Activated CD4-positive, alpha-beta memory T cell treated with anti-CD3 and anti-CD28 coated beads for 36 hours (primary cell): ENCODE data around the gene MMEL1. TPM values are rescaled to one million over a fixed set of nuclear protein-coding genes. Genes with fewer than 3 reads are reported as not detected.
"Not testable (repeated sequence)": the region's sequence is repeated elsewhere in the genome, so short reads cannot be mapped to it uniquely, and the experiment has no call there.

Source experiments
- CTCF ChIA-PET: fragments of 350-600 bp; sonication (Branson Sonifier 250); formaldehyde crosslinking; loops from one replicate; lab custom pipeline; 2021; ENCODE audit warnings: antibody characterized with exemption, inconsistent platforms; lab: Charles Lee
- POLR2A ChIA-PET: fragments of 350-600 bp; sonication (Branson Sonifier 250); formaldehyde crosslinking; loops from one replicate; lab custom pipeline; 2021; ENCODE audit warnings: antibody characterized with exemption; lab: Charles Lee
- DNase-seq: peaks from one replicate; pipeline ENCODE4 v3.0.0-alpha.2; 2020
- H3K27ac Mint-ChIP-seq: one replicate; pipeline ENCODE4 v1.8.0; 2021; ENCODE audit warnings: mixed read lengths
- H3K27me3 Mint-ChIP-seq: one replicate; pipeline ENCODE4 v1.8.0; 2021; ENCODE audit warnings: mixed read lengths
- H3K36me3 Mint-ChIP-seq: one replicate; pipeline ENCODE4 v1.8.0; 2021; ENCODE audit warnings: mixed read lengths
- H3K4me1 Mint-ChIP-seq: one replicate; pipeline ENCODE4 v1.8.0; 2021; ENCODE audit warnings: low read depth, mixed read lengths
- H3K4me3 Mint-ChIP-seq: one replicate; pipeline ENCODE4 v1.8.0; 2021; ENCODE audit warnings: mild to moderate bottlenecking, mixed read lengths
- H3K9me3 Mint-ChIP-seq: one replicate; pipeline ENCODE4 v1.8.0; 2021; ENCODE audit warnings: mixed read lengths
- intact Hi-C: fragments of 100-400 bp; cut with micrococcal nuclease; formaldehyde crosslinking; loops from one replicate; pipeline ENCODE4 v1.15.1; 2023
- total RNA-seq, 2 experiments: library from RNA; stranded (reverse); gene quantifications; one replicate each; pipeline ENCODE4 v1.2.3, GENCODE V29; 2021

Gene MMEL1
- total RNA-seq, 2 experiments from 2014 or later: 1.00 to 1.2 TPM

DNA sequence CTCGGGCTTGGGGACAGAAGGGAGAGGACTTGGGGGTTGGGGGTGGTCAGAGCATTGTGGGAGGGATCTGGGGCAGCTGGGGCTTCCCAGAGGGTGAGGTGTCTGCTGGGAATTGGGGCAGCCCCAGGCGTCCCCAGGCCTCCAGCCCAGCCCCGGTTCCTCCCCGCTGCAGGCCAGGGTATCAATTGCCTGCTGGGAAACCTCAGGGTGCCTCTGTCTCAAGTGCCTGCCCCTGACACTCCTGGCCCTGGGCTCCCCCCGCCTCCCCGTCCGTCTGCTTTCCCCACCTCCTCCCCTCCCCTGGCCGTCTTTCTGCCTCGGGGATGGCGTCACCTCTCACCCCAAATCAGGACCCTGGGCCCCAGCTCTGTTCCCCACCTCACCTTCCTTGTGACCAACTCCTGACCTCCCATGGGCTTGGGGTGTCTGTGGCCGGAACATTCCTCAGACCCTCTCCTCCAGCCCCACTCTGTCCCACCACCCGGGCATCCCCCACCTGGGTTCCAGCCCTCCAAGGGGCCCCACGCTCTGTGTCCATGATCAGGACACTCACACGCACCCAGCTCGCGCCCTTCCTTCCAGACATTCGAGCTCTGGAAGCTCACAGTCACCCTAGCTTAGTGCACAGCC lies 64.5 kb downstream of the MMEL1 start:
- H3K4me1 Mint-ChIP-seq, H3K4me3 Mint-ChIP-seq, H3K9me3 Mint-ChIP-seq, H3K27me3 Mint-ChIP-seq, DNase-seq, intact Hi-C loops, H3K27ac Mint-ChIP-seq, POLR2A ChIA-PET, CTCF ChIA-PET: not testable (repeated sequence)
- H3K36me3 Mint-ChIP-seq: peaks cover 12% of the 10 kb centered on the region

DNA sequence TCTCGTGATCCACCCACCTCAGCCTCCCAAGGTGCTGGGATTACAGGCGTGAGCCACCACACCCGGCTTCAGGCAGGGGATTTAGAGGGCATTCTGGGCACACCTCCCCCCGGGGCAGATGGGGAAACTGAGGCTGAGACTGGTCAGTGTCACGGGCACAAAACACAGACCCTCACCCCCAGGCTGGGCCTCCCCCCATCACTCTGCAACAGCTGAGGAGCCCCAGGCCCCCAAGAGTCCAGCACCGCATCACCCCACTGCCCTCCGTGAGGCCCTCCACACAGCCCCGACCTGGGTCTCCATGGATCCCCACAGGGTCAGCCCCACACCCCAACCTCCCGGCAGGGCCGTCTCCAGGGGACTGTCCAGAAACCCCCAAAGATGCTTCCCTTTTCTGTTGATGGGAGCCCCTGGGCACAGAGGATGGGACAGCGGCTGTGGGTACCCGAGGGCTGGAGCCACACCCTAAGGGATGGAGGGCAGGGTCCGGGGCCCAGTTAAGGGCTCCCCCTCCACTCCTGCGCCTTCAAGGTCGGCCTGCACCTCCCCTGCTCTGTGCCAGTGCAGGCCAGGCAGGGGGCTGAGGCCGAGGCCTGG lies 65.6 kb downstream of the MMEL1 start:
- POLR2A ChIA-PET: no interaction called here
- DNase-seq: no peak
- Mint-ChIP-seq H3K27ac (no peak overlapping the region), H3K36me3 (peaks cover 9% of the 10 kb centered on the region), H3K9me3 (no peaks in the 10 kb centered on the region), H3K4me3 (no peak overlapping the region), H3K4me1 (peaks cover 5% of the 10 kb centered on the region), H3K27me3 (no peaks in the 10 kb centered on the region)
- intact Hi-C loops: no loop called here
- CTCF ChIA-PET: no interaction called here

DNA sequence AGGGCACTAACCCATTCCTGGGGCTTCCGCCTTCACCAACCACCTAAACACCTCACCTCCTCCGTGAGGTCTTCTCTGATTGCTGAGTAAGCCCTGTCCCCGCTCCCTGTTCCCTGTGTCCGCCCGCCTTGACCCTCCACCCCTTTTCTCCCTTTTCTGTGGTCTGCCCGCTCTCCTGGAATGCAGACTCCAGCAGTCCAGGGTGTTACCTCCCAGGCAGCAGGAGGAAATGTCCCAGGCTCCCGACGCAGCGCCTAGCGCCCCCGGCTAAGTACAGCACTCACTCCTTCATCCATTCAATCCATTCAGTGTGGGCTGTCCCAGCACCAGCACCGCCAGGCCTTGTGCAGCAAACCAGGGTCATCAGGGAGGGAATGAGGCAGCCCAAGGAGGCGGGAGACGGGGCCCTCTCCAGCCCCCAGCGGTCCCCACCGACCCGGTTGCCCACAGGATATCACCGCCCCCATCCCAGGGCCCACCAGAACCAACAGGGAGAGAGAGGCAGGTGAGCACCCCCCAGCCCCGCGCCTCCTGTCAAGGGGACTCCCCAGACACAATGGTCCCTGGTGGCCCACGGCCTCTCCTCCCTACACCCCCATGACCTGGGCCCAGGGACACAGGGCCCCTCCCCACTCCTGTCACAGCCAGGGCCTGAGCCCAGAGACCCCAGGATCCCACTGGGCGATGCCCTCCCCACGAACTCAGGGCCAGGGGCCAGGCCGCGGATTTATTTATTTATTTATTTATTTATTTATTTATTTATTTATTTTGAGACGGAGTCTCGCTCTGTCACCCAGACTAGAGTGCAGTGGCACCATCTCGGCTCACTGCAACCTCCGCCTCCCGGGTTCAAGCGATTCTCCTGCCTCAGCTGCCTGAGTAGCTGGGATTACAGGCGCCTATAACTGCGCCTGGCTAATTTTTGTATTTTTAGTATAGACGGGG lies 66.4 kb downstream of the MMEL1 start:
- intact Hi-C loops: no loop called here
- ChIA-PET POLR2A (no interaction called here), CTCF (no interaction called here)
- Mint-ChIP-seq H3K4me1 (peaks cover 6% of the 10 kb centered on the region), H3K27ac (no peak overlapping the region), H3K27me3 (no peaks in the 10 kb centered on the region), H3K9me3 (no peaks in the 10 kb centered on the region), H3K36me3 (peaks cover 9% of the 10 kb centered on the region), H3K4me3 (no peak overlapping the region)
- DNase-seq: no peak

GRCh38 chr1:2564815-2565374 lies 67.9 kb downstream of the MMEL1 start:
- Mint-ChIP-seq H3K27ac (no peak overlapping the region), H3K9me3 (no peaks in the 10 kb centered on the region), H3K36me3 (peaks cover 5% of the 10 kb centered on the region), H3K27me3 (no peaks in the 10 kb centered on the region), H3K4me1 (peaks cover 10% of the 10 kb centered on the region), H3K4me3 (no peak overlapping the region)
- intact Hi-C loops: no loop called here
- no peak for DNase-seq
- POLR2A ChIA-PET: interaction anchor here (0.7 to 1.6 kb wide), 3 partner anchors 9 to 21 kb away, joined by 3 to 10 read pairs (median 4); partner anchors contain the start of gene TNFRSF14
- CTCF ChIA-PET: no interaction called here

DNA sequence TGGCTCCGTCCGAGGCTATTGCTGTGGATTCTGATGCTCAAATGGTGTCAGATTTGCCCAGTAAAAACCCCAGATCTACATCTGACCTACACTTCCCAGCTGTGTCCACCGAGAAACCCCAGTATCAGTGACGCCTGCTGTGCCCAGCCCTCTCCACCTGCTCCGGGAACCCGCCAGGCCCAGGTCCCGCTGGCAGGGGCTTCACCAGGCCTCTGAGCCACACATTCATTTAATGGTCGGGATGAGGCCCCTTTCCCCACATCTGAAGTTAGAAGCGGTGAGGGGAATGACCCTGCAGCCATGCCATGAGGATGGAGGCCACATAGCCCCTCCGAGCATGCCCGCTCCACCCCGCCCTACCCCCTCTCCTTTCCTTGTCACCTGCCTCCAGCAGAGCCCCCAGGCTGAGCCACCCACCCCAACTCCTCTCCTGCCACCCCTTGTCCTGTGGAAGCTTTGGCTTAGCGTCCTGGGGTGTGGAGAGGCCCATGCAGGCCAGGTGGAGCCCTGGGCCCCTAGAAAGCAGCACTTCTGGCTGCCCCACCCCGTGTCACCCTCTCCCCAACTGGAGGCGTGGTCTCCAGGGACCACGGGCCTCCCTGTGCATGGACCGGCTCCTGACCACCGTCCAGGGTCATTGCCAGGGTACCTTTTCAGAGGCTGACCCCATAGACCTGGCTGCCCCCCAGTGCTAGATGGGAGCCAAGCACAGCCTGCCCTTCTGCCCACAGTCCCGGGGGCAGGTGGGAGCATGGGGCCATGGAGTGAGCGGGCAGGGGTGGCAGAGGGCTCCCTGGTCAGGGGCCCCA lies 68.6 kb downstream of the MMEL1 start:
- Mint-ChIP-seq H3K4me3 (no peak overlapping the region), H3K27me3 (no peaks in the 10 kb centered on the region), H3K27ac (no peak overlapping the region), H3K9me3 (no peaks in the 10 kb centered on the region), H3K36me3 (peaks cover 7% of the 10 kb centered on the region), H3K4me1 (peaks cover 10% of the 10 kb centered on the region)
- no peak for DNase-seq
- ChIA-PET CTCF (no interaction called here), POLR2A (interaction anchor here (1.4 to 3.9 kb wide), 3 partner anchors 8 to 21 kb away, joined by 4 to 21 read pairs (median 10); partner anchors contain the start of gene TNFRSF14)
- intact Hi-C loops: no loop called here

GRCh38 chr1:2563205-2563604 lies 69.6 kb downstream of the MMEL1 start:
- peaks cover 12% of the 10 kb centered on the region for H3K36me3 Mint-ChIP-seq
- H3K27me3 Mint-ChIP-seq: no peaks in the 10 kb centered on the region
- peaks cover 14% of the 10 kb centered on the region for H3K4me1 Mint-ChIP-seq
- H3K27ac Mint-ChIP-seq: no peak overlapping the region
- H3K9me3 Mint-ChIP-seq: no peaks in the 10 kb centered on the region
- CTCF ChIA-PET: no interaction called here
- DNase-seq: no peak
- POLR2A ChIA-PET: interaction anchor here (3.9 kb wide), 1 partner anchor 15 kb away, joined by 21 read pairs; no protein-coding TSS in a partner anchor
- H3K4me3 Mint-ChIP-seq: no peak overlapping the region
- intact Hi-C loops: no loop called here

- H3K9me3 Mint-ChIP-seq: no peaks in the 10 kb centered on the region
- H3K36me3 Mint-ChIP-seq: peaks cover 16% of the 10 kb centered on the region
- peak; percentile 50 for DNase-seq
- H3K27ac Mint-ChIP-seq: no peak overlapping the region
- peaks cover 22% of the 10 kb centered on the region for H3K4me1 Mint-ChIP-seq
- H3K4me3 Mint-ChIP-seq: no peak overlapping the region
- ChIA-PET POLR2A (interaction anchor here (1.1 to 3.9 kb wide), 5 partner anchors 9 to 149 kb away, joined by 3 to 21 read pairs (median 10); partner anchors contain the start of gene PEX10), CTCF (interaction anchor here (1.0 to 2.2 kb wide), 10 partner anchors 10 to 149 kb away, joined by 3 to 16 read pairs (median 6); partner anchors contain the start of genes PANK4, PEX10 and PRXL2B)
- no peaks in the 10 kb centered on the region for H3K27me3 Mint-ChIP-seq
- intact Hi-C loops: no loop called here
Observed at GRCh38 chr1:2561898-2562895, 70.6 kb downstream of the MMEL1 start.

GRCh38 chr1:2561446-2561845 lies 71.4 kb downstream of the MMEL1 start:
- H3K4me3 Mint-ChIP-seq: no peak overlapping the region
- H3K9me3 Mint-ChIP-seq: no peaks in the 10 kb centered on the region
- ChIA-PET POLR2A (interaction anchor here (0.6 to 3.9 kb wide), 6 partner anchors 10 to 148 kb away, joined by 3 to 21 read pairs (median 8); partner anchors contain the start of gene PEX10), CTCF (interaction anchor here (0.8 to 2.2 kb wide), 12 partner anchors 10 to 148 kb away, joined by 3 to 16 read pairs (median 4); partner anchors contain the start of genes PANK4, PEX10 and PRXL2B)
- H3K27me3 Mint-ChIP-seq: no peaks in the 10 kb centered on the region
- intact Hi-C loops: no loop called here
- DNase-seq: no peak
- H3K36me3 Mint-ChIP-seq: peaks cover 22% of the 10 kb centered on the region
- peaks cover 22% of the 10 kb centered on the region for H3K4me1 Mint-ChIP-seq
- no peak overlapping the region for H3K27ac Mint-ChIP-seq

DNA sequence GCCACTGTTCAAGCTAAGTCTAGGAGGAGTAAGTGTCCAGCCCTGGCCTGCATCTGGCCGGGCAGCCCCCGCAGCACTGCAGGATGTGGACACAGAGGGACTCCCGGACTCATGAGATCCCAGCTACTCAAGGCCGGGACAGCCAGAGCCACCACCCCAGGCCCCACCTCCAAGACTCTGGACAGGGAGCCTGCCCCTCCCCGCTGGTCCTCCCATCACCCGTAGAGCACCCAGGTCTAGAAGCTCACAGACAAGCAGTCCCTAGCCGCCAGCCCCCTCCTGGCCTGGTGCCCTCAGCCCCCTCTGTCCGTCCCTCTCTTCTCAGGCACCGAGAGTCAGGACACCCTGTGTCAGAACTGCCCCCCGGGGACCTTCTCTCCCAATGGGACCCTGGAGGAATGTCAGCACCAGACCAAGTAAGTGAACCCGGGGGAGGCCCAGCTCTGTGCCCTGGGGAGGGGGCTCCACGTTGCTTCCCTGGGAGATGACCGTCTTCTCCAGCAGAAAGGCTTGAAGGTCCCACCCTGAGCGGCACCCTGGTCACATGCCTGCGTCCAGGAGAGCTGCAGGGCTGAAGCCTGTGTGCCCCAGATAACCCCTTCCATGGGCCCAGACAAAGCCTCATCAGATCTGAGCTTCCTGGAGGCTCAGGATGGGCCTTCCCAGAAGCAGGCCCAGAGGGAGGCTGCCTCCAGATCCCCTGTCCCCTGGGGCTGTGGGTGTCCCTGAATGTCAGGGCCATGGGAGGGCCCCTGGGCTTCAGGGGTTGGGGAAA lies 72.3 kb downstream of the MMEL1 start:
- DNase-seq: no peak
- Mint-ChIP-seq H3K9me3 (no peaks in the 10 kb centered on the region), H3K27me3 (no peaks in the 10 kb centered on the region), H3K27ac (peak overlapping the region; percentile 28), H3K36me3 (peaks cover 27% of the 10 kb centered on the region), H3K4me3 (no peak overlapping the region), H3K4me1 (peaks cover 24% of the 10 kb centered on the region)
- ChIA-PET CTCF (interaction anchor here (0.8 to 2.2 kb wide), 7 partner anchors 12 to 144 kb away, joined by 3 to 16 read pairs (median 4); partner anchors contain the start of gene PRXL2B), POLR2A (interaction anchor here (0.6 to 3.9 kb wide), 6 partner anchors 11 to 147 kb away, joined by 3 to 21 read pairs (median 8); partner anchors contain the start of gene PEX10)
- intact Hi-C loops: no loop called here
